Neural cell (in vitro differentiated cells): ENCODE data around the gene SH3D19. TPM values are rescaled to one million over a fixed set of nuclear protein-coding genes. Genes with fewer than 3 reads are reported as not detected.

Experiments
- H2AFZ ChIP-seq: fragments of 200-600, 300-800 bp; sonication (generic), shearing (Covaris generic); 2 replicates; pipeline ENCODE4 v1.6.0; 2014; ENCODE audit warnings: low read depth, mild to moderate bottlenecking, antibody characterized with exemption, low read length, moderate library complexity
- H3F3A ChIP-seq: fragments of 200-600 bp; shearing (Covaris generic); 2 replicates; pipeline ENCODE4 v1.6.1; 2016; ENCODE audit warnings: mild to moderate bottlenecking, moderate library complexity, mixed read lengths, antibody characterized with exemption, low read length; ENCODE audit not compliant: insufficient read depth, poor library complexity, severe bottlenecking
- H3K27ac ChIP-seq: fragments of 200-600, 300-800 bp; sonication (generic), shearing (Covaris generic); 2 replicates; pipeline ENCODE4 v1.5.1; 2014; ENCODE audit warnings: mild to moderate bottlenecking, low read length, moderate library complexity
- H3K27me3 ChIP-seq: fragments of 300-800, 200-600 bp; sonication (generic), shearing (Covaris generic); 2 replicates; pipeline ENCODE4 v1.6.0; 2014; ENCODE audit warnings: mild to moderate bottlenecking, low read depth, low read length, moderate library complexity; ENCODE audit not compliant: insufficient read depth
- H3K36me3 ChIP-seq: fragments of 300-800, 200-600 bp; sonication (generic), shearing (Covaris generic); 2 replicates; pipeline ENCODE4 v1.5.1; 2014; ENCODE audit warnings: mild to moderate bottlenecking, antibody characterized with exemption, low read length, moderate library complexity; ENCODE audit not compliant: insufficient read depth
- H3K4me2 ChIP-seq: fragments of 300-800, 200-600 bp; sonication (generic), shearing (Covaris generic); 2 replicates; pipeline ENCODE4 v1.6.0; 2014; ENCODE audit warnings: mild to moderate bottlenecking, low read length
- H3K4me3 ChIP-seq: fragments of 300-800, 200-600 bp; sonication (generic), shearing (Covaris generic); 2 replicates; pipeline ENCODE4 v1.5.1; 2014; ENCODE audit warnings: mild to moderate bottlenecking, low read length, moderate library complexity
- H3K79me2 ChIP-seq: fragments of 200-600 bp; shearing (Covaris generic); replicated peaks from 2 replicates; pipeline ENCODE4 v1.6.0; 2014; ENCODE audit warnings: mild to moderate bottlenecking, low read length, moderate library complexity; ENCODE audit not compliant: insufficient read depth
- H3K9ac ChIP-seq: fragments of 300-800, 200-600 bp; sonication (generic), shearing (Covaris generic); 2 replicates; pipeline ENCODE4 v1.6.1; 2016; ENCODE audit warnings: mild to moderate bottlenecking, low read length, mixed read lengths
- H3K9me2 ChIP-seq: fragments of 200-600 bp; shearing (Covaris generic); 2 replicates; pipeline ENCODE4 v1.6.1; 2016; ENCODE audit warnings: mild to moderate bottlenecking, low read length, mixed read lengths; ENCODE audit not compliant: insufficient read depth
- H3K9me3 ChIP-seq: fragments of 200-600, 300-800 bp; sonication (generic), shearing (Covaris generic); 2 replicates; pipeline ENCODE4 v1.6.1; 2016; ENCODE audit warnings: mild to moderate bottlenecking, mixed run types, low read length, moderate library complexity, mixed read lengths
- H4K20me1 ChIP-seq: fragments of 200-600 bp; shearing (Covaris generic); 2 replicates; pipeline ENCODE4 v1.6.1; 2016; ENCODE audit warnings: mild to moderate bottlenecking, mixed run types; ENCODE audit not compliant: insufficient read depth
- CTCF ChIP-seq: fragments of 450-650 bp; IDR thresholded peaks from 2 replicates; pipeline ENCODE4 v1.5.1; 2014; ENCODE audit warnings: antibody characterized with exemption, mild to moderate bottlenecking, moderate library complexity; ENCODE audit not compliant: poor library complexity, severe bottlenecking
- EP300 ChIP-seq: fragments of 450-650 bp; conservative IDR thresholded peaks from 2 replicates; pipeline ENCODE4 v1.6.1; 2014; ENCODE audit warnings: antibody characterized with exemption, mild to moderate bottlenecking, moderate library complexity; ENCODE audit not compliant: poor library complexity, severe bottlenecking
- EZH2 ChIP-seq: fragments of 200-600, 300-800 bp; shearing (Covaris generic), sonication (generic); IDR thresholded peaks from 2 replicates; pipeline ENCODE4 v1.6.1; 2014; ENCODE audit warnings: antibody characterized with exemption, low read length, borderline replicate concordance, mild to moderate bottlenecking; ENCODE audit not compliant: insufficient read depth, poor library complexity, severe bottlenecking
- MXI1 ChIP-seq: fragments of 450-650 bp; conservative IDR thresholded peaks from 2 replicates; pipeline ENCODE4 v1.6.1; 2014; ENCODE audit warnings: antibody characterized with exemption, mild to moderate bottlenecking; ENCODE audit not compliant: poor library complexity, severe bottlenecking
- POLR2AphosphoS5 ChIP-seq: IDR thresholded peaks from 2 replicates; pipeline ENCODE4 v1.6.1; 2012
- RAD21 ChIP-seq: fragments of 450-650 bp; conservative IDR thresholded peaks from 2 replicates; pipeline ENCODE4 v1.6.1; 2014; ENCODE audit warnings: antibody characterized with exemption, mild to moderate bottlenecking, moderate library complexity
- REST ChIP-seq: IDR thresholded peaks from 2 replicates; pipeline ENCODE4 v1.6.1; 2012; ENCODE audit warnings: borderline replicate concordance
- SMC3 ChIP-seq: fragments of 450-650 bp; conservative IDR thresholded peaks from 2 replicates; pipeline ENCODE4 v1.6.1; 2014; ENCODE audit warnings: antibody characterized with exemption, mild to moderate bottlenecking, moderate library complexity; ENCODE audit not compliant: poor library complexity
- TAF1 ChIP-seq: IDR thresholded peaks from 2 replicates; pipeline ENCODE4 v1.6.1; 2012; ENCODE audit warnings: low read depth
- polyA plus RNA-seq: library from polyadenylated mRNA; depleted of rRNA; stranded (reverse); fragments of >200 nt; gene quantifications from 2 replicates; pipeline ENCODE4 v1.2.3, GENCODE V29; 2014

Gene SH3D19
- polyA plus RNA-seq, 1 donor from 2014 or later = 0.46 TPM

- H3K27ac ChIP-seq = no peak overlapping the region
- H2AFZ ChIP-seq = no peak overlapping the region
- H3K27me3 ChIP-seq = no peaks in the 10 kb centered on the region
- peaks cover 3% of the 10 kb centered on the region for H3K36me3 ChIP-seq
- no peak for TF ChIP-seq TAF1
- TF ChIP-seq EP300 = no peak
- TF ChIP-seq MXI1 = no peak
- no peak for TF ChIP-seq RAD21
- TF ChIP-seq EZH2 = no peak
- no peak for TF ChIP-seq CTCF
- TF ChIP-seq POLR2AphosphoS5 = no peak
- TF ChIP-seq SMC3 = no peak
- no peak for TF ChIP-seq REST
- H3K79me2 ChIP-seq = peaks cover 19% of the 10 kb centered on the region
- H3K9ac ChIP-seq = no peak overlapping the region
- no peaks in the 10 kb centered on the region for H3K9me3 ChIP-seq
- no peak overlapping the region for H3K4me2 ChIP-seq
- no peaks in the 10 kb centered on the region for H4K20me1 ChIP-seq
- H3F3A ChIP-seq = no peaks in the 10 kb centered on the region
- no peak overlapping the region for H3K4me3 ChIP-seq
- no peaks in the 10 kb centered on the region for H3K9me2 ChIP-seq
These were observed 219.9 kb downstream of the SH3D19 start for GRCh38 chr4:151105454-151106032.

GRCh38 chr4:151104621-151105020 is 220.8 kb downstream of the SH3D19 start:
- H3K79me2 ChIP-seq = peaks cover 28% of the 10 kb centered on the region
- no peaks in the 10 kb centered on the region for H3F3A ChIP-seq
- no peaks in the 10 kb centered on the region for H4K20me1 ChIP-seq
- H3K9me2 ChIP-seq = no peaks in the 10 kb centered on the region
- no peaks in the 10 kb centered on the region for H3K27me3 ChIP-seq
- H3K9me3 ChIP-seq = no peaks in the 10 kb centered on the region
- no peak overlapping the region for H2AFZ ChIP-seq
- no peak overlapping the region for H3K27ac ChIP-seq
- no peak overlapping the region for H3K9ac ChIP-seq
- peaks cover 3% of the 10 kb centered on the region for H3K36me3 ChIP-seq
- H3K4me3 ChIP-seq = no peak overlapping the region
- TF ChIP-seq POLR2AphosphoS5 (no peak), RAD21 (no peak), EZH2 (no peak), TAF1 (no peak), REST (no peak), CTCF (no peak), EP300 (no peak), SMC3 (no peak), MXI1 (no peak)
- H3K4me2 ChIP-seq = no peak overlapping the region
